ENCODE data around the gene SLC37A4. TPM values are rescaled to one million over a fixed set of nuclear protein-coding genes. Genes with fewer than 3 reads are reported as not detected.

Gene SLC37A4
- total RNA-seq, 1 experiment from 2014 or later = 54.5 TPM

DNA sequence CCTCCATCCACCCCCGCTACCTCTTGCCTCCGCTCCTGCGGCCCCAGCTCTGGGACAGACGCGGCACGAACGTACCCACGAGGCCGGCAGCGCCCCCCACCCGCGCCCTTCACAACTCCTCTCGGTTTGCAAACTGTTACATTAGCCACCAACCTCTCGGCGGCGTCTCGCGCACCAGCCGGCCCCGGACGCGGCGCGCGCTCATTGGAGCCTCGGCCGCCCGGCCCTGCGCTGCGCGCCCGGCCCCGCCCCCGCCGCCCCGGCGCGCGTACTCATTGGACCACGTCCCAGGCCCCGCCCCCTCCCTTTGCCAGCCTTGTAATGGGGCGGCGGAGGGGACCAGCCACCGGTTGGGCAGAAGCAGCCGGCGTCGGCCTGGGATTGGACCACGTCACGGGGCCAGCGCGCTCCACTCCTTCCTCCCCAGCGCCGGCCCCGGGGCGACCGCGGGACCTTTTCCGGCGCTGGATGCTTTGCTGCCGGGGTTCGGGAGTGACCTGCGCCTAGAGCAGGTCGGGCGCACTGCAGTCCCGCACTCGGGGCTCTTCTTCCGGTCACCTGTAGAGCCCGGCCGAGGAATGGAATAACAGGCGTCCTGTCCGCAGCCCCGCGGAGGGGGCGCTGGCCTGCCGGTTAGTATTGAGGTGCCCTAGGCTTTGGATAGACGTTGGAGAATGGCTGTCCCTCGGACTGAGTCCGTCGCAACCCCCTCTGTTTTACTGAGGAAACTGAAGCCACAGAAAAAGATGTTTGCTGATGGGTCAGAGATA is 26.5 kb upstream of the SLC37A4 start, which contains the start of gene HYOU1 (continued):
- TF ChIP-seq KAT7 (CRISPR knock-in tag; IDR thresholded peaks at IDR 0.05; ENCODE audit: borderline replicate concordance) (no peak), NR3C1 (CRISPR knock-in tag; conservative IDR thresholded peaks at IDR 0.05; ENCODE audit: low read depth) (no peak), E2F4 (CRISPR knock-in tag; IDR thresholded peaks at IDR 0.05; ENCODE audit: borderline replicate concordance, low read depth) (no peak), GABPB1 (CRISPR knock-in tag; IDR thresholded peaks at IDR 0.05) (peak; percentile 81), HMGA2 (CRISPR knock-in tag; IDR thresholded peaks at IDR 0.05) (no peak), ATF2 (CRISPR knock-in tag; IDR thresholded peaks at IDR 0.05; ENCODE audit: borderline replicate concordance, low read depth) (no peak), GTF2I (CRISPR knock-in tag; conservative IDR thresholded peaks at IDR 0.05) (no peak), PRRX2 (CRISPR knock-in tag; IDR thresholded peaks at IDR 0.05) (no peak), ZNF232 (CRISPR knock-in tag; IDR thresholded peaks at IDR 0.05) (0 out of 2 replicates have a peak, but pooled peaks have one; percentile 25), MYBL2 (CRISPR knock-in tag; IDR thresholded peaks at IDR 0.05) (peak; percentile 76), RORB (CRISPR knock-in tag; IDR thresholded peaks at IDR 0.05) (no peak), TCF7 (CRISPR knock-in tag; IDR thresholded peaks at IDR 0.05; ENCODE audit: low read depth) (no peak), NFE2L1 (CRISPR knock-in tag; IDR thresholded peaks at IDR 0.05) (no peak), MXD4 (CRISPR knock-in tag; IDR thresholded peaks at IDR 0.05; ENCODE audit: borderline replicate concordance) (0 out of 2 replicates have a peak, but pooled peaks have one; percentile 5), ZNF396 (CRISPR knock-in tag; IDR thresholded peaks at IDR 0.05; ENCODE audit: borderline replicate concordance) (no peak), NFATC4 (CRISPR knock-in tag; IDR thresholded peaks at IDR 0.05) (no peak), CREB1 (CRISPR knock-in tag; IDR thresholded peaks at IDR 0.05) (no peak), CREM (CRISPR knock-in tag; IDR thresholded peaks at IDR 0.05) (0 out of 2 replicates have a peak, but pooled peaks have one; percentile 35), ATF6 (CRISPR knock-in tag; IDR thresholded peaks at IDR 0.05) (no peak), RELA (CRISPR knock-in tag; IDR thresholded peaks at IDR 0.05; ENCODE audit: borderline replicate concordance) (no peak), ZNF317 (CRISPR knock-in tag; IDR thresholded peaks at IDR 0.05; ENCODE audit: borderline replicate concordance, low read depth) (no peak)
- TF ChIP-seq, protein P1, sequence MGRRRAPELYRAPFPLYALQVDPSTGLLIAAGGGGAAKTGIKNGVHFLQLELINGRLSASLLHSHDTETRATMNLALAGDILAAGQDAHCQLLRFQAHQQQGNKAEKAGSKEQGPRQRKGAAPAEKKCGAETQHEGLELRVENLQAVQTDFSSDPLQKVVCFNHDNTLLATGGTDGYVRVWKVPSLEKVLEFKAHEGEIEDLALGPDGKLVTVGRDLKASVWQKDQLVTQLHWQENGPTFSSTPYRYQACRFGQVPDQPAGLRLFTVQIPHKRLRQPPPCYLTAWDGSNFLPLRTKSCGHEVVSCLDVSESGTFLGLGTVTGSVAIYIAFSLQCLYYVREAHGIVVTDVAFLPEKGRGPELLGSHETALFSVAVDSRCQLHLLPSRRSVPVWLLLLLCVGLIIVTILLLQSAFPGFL (CRISPR knock-in tag; IDR thresholded peaks at IDR 0.05; ENCODE audit: borderline replicate concordance) = no peak
- TF ChIP-seq, protein P2, sequence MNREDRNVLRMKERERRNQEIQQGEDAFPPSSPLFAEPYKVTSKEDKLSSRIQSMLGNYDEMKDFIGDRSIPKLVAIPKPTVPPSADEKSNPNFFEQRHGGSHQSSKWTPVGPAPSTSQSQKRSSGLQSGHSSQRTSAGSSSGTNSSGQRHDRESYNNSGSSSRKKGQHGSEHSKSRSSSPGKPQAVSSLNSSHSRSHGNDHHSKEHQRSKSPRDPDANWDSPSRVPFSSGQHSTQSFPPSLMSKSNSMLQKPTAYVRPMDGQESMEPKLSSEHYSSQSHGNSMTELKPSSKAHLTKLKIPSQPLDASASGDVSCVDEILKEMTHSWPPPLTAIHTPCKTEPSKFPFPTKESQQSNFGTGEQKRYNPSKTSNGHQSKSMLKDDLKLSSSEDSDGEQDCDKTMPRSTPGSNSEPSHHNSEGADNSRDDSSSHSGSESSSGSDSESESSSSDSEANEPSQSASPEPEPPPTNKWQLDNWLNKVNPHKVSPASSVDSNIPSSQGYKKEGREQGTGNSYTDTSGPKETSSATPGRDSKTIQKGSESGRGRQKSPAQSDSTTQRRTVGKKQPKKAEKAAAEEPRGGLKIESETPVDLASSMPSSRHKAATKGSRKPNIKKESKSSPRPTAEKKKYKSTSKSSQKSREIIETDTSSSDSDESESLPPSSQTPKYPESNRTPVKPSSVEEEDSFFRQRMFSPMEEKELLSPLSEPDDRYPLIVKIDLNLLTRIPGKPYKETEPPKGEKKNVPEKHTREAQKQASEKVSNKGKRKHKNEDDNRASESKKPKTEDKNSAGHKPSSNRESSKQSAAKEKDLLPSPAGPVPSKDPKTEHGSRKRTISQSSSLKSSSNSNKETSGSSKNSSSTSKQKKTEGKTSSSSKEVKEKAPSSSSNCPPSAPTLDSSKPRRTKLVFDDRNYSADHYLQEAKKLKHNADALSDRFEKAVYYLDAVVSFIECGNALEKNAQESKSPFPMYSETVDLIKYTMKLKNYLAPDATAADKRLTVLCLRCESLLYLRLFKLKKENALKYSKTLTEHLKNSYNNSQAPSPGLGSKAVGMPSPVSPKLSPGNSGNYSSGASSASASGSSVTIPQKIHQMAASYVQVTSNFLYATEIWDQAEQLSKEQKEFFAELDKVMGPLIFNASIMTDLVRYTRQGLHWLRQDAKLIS (CRISPR knock-in tag; IDR thresholded peaks at IDR 0.05; ENCODE audit: borderline replicate concordance) = no peak
- TF ChIP-seq, protein P3, sequence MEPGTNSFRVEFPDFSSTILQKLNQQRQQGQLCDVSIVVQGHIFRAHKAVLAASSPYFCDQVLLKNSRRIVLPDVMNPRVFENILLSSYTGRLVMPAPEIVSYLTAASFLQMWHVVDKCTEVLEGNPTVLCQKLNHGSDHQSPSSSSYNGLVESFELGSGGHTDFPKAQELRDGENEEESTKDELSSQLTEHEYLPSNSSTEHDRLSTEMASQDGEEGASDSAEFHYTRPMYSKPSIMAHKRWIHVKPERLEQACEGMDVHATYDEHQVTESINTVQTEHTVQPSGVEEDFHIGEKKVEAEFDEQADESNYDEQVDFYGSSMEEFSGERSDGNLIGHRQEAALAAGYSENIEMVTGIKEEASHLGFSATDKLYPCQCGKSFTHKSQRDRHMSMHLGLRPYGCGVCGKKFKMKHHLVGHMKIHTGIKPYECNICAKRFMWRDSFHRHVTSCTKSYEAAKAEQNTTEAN (CRISPR knock-in tag; IDR thresholded peaks at IDR 0.05) = no peak
- TF ChIP-seq, protein P4, sequence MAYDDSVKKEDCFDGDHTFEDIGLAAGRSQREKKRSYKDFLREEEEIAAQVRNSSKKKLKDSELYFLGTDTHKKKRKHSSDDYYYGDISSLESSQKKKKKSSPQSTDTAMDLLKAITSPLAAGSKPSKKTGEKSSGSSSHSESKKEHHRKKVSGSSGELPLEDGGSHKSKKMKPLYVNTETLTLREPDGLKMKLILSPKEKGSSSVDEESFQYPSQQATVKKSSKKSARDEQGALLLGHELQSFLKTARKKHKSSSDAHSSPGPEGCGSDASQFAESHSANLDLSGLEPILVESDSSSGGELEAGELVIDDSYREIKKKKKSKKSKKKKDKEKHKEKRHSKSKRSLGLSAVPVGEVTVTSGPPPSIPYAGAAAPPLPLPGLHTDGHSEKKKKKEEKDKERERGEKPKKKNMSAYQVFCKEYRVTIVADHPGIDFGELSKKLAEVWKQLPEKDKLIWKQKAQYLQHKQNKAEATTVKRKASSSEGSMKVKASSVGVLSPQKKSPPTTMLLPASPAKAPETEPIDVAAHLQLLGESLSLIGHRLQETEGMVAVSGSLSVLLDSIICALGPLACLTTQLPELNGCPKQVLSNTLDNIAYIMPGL (CRISPR knock-in tag; IDR thresholded peaks at IDR 0.05) = no peak
- TF ChIP-seq, protein P5, sequence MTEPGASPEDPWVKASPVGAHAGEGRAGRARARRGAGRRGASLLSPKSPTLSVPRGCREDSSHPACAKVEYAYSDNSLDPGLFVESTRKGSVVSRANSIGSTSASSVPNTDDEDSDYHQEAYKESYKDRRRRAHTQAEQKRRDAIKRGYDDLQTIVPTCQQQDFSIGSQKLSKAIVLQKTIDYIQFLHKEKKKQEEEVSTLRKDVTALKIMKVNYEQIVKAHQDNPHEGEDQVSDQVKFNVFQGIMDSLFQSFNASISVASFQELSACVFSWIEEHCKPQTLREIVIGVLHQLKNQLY (CRISPR knock-in tag; IDR thresholded peaks at IDR 0.05) = no peak
